Measurements from ENCODE around the gene GORAB.

Gene GORAB

DNA sequence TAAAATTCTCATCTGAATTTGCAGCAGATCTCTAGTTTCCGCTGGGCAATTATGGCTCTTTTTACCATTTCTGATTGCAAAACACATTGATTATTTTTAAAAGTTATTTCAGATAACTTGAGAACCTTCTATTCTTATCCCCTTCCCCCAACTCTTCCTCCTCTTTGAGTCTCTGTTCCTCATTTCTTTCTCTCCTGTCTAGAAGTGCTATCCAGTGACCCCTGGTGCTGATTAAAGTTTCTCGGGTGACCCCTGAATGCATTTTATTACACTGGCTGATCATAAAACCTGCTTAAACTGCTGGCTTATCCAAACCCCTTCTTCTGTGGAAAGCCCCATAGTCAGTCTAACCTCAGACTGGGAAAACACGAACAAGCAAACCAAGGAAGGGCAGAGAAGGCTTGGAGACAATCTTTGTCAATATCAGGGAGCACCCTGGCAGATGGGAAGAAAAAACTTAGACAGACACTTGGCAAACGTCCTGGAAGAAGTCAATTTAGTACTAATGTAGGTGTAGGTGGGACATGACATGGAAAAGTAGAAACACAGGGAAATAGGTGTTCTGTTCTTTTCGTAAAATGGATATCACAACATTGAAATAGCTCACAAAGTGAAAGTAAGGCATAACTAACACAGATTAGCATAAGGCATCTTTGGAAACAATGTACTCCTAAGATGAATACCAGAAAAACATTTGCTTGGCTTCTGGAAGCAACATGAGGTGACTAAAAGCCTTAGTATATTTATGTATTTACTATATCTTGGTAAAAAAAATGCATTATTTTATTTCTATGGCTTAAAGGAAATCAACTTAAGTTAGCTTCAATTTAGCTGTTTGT, 61.4 kb downstream of the GORAB start:
- no peak for DNase-seq

DNA sequence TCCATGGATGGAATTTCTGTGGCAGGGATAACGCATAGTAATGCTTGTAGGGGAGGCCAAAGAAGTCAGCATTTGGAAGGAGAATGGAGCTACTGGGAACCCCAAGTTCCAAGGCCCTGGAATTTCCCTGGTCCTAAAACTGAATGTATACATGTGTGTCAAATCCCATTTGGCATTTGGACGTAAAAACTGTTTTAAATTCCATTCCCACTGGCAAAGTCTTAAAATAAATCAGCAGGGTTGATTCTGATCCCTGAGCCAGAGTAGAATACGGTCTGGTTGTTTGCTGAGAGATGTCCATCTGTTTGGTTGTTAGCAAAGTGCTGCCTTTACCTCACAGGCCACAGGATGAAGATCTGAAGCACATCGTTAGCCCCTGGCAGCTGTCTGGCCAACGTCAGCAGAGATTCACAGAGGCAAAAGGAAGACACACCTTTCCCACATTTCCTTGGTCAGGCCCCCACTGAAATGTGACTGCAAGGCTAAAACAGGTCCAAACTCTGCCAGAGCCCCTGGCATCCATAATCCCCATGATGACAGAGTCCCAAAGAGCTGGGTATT, 62.2 kb downstream of the GORAB start:
- DNase-seq: no peak

DNA sequence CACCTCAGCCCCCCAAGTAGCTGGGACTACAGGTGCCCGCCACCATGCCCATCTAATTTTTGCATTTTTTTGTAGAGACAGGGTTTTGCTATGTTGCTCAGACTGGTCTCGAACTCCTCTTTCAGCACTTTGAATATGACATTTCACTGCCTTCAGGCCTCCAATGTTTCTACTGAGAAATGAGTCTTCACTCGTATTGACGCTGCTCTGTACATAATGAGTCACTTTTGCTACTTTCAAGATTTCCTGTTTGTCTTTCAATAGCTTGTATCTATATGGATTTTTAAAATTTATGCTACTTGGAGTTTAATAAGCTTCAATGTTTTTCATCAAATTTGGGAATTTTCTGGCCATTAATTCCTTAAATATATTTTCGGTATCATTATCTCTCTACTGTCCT, 64.7 kb downstream of the GORAB start:
- no peak for DNase-seq

DNA sequence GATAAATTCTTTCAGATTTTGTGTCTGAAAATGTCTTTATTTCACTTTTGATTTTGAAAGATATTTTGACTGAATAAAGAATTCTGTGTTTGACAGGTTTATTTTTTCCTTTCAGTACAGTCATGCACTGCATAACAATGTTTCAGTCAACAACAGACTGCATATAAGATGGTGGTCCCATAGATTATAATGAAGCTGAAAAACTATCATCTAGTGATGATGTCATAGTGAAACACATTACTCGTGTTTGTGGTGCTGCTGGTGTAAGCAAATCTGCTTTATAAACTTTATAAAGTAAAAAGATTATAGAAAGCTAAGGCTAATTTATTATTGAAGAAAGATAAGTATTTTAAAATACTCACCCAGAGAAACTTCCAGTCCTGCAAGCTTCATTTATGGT, 66.7 kb downstream of the GORAB start:
- DNase-seq: no peak

DNA sequence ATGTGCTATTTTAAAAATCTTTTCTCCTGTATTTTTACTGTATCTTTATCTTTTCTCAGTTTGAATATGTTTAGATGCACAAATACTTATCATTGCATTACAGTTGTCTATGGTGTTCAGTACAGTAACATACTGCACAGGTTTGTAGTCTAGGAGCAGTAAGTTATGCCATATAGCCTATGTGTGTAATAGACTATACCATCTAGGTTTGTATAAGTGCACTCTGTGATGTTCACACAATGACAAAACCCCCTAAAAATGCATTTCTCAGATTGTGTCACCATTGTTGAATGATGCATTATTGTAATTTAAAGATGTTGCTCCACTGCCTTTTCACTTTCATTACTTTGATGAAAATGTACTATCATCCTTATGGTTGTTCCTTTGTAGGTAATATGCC, 67.1 kb downstream of the GORAB start:
- no peak for DNase-seq

DNA sequence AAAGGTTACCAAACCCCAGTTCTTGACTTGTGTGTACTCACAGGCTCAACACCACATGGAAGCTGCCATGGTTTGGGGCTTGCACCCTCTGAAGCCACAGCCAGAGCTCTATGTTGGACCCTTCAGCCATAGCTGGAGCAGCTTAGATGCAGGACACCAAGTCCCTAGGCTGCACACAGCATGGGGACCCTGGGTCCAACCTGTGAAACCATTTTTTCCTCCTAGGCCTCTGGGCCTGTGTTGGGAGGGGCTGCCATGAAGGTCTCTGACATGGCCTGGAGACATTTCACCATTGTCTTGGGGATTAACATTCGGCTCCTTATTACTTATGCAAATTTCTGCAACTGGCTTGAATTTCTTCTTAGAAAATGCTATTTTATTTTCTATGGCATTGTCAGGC, 69.9 kb downstream of the GORAB start:
- DNase-seq: no peak

All from DMS153 (cell line).